ENCODE results near the gene IFT27. TPM values are rescaled to one million over a fixed set of nuclear protein-coding genes. Genes with fewer than 3 reads are reported as not detected.

The IFT27 gene
- total RNA-seq, 1 donor from 2014 or later = 31.2 TPM

DNA sequence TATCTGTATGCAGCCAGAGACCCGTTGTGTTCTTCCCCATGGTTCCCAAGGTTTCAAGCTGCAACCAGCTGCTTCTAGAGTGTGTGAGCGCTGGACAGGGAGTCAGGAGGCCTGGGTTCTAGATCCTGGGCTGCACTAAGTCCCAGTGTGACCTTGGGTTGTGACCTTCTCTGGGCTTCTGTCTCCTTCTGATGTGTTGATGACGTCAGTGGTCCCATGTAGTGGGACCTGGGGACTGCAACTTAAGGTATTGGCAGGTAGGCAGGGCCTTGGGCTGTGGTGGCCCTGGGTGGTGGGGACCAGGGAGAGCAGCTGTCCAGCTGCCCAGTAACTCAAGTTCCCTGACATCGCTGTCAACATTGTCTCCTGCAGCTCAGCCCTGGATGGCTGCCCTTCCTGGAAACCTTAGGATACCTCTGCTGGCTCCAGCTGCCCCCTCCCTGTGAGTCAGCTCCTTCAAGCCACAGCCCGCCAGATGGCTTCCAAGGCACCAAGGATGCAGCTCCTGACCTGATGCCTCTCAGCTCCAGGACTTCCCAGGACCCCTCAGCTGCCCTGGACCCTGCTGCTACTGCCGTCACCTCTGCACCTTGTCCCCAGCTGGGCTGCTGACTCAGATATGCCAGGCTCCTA is 42.2 kb upstream of the IFT27 start:
- H3K4me1 ChIP-seq = peaks cover 15% of the 10 kb centered on the region
- no peak overlapping the region for H3K27ac ChIP-seq (replicated peaks)
- intact Hi-C loops (cut with micrococcal nuclease) = no loop called here
- no peak for DNase-seq
- no peaks in the 10 kb centered on the region for H3K36me3 ChIP-seq
- no peaks in the 10 kb centered on the region for H3K9me3 ChIP-seq (replicated peaks)
- TF ChIP-seq CTCF (IDR thresholded peaks at IDR 0.05; ENCODE audit: borderline replicate concordance) = no peak
- no peak overlapping the region for H3K4me3 ChIP-seq
- peaks cover 100% of the 10 kb centered on the region for H3K27me3 ChIP-seq (ENCODE audit: low read depth)

GRCh38 chr22:36817525-36817848 is 41.6 kb upstream of the IFT27 start:
- no peaks in the 10 kb centered on the region for H3K9me3 ChIP-seq (replicated peaks)
- no peak overlapping the region for H3K27ac ChIP-seq (replicated peaks)
- H3K4me3 ChIP-seq = no peak overlapping the region
- peaks cover 13% of the 10 kb centered on the region for H3K4me1 ChIP-seq
- H3K36me3 ChIP-seq = no peaks in the 10 kb centered on the region
- peaks cover 100% of the 10 kb centered on the region for H3K27me3 ChIP-seq (ENCODE audit: low read depth)
- TF ChIP-seq CTCF (IDR thresholded peaks at IDR 0.05; ENCODE audit: borderline replicate concordance) = no peak
- intact Hi-C loops (cut with micrococcal nuclease) = no loop called here
- no peak for DNase-seq

- Histone ChIP-seq H3K27me3 (ENCODE audit: low read depth) (peaks cover 100% of the 10 kb centered on the region), H3K36me3 (no peaks in the 10 kb centered on the region), H3K27ac (replicated peaks) (no peak within 1 kb of the TSS), H3K4me3 (peak within 1 kb of the TSS; percentile 55), H3K9me3 (replicated peaks) (no peaks in the 10 kb centered on the region), H3K4me1 (peaks cover 13% of the 10 kb centered on the region)
- intact Hi-C loops (cut with micrococcal nuclease) = no loop called here
- no peak for TF ChIP-seq CTCF (IDR thresholded peaks at IDR 0.05; ENCODE audit: borderline replicate concordance)
- DNase-seq = peak; percentile 22
Observed at GRCh38 chr22:36816636-36817524, 41.0 kb upstream of the IFT27 start, which contains the start of gene PVALB. Gene PVALB (minus strand): TSS chr22:36817035. CDS start chr22:36817005, 30 bp downstream.

DNA sequence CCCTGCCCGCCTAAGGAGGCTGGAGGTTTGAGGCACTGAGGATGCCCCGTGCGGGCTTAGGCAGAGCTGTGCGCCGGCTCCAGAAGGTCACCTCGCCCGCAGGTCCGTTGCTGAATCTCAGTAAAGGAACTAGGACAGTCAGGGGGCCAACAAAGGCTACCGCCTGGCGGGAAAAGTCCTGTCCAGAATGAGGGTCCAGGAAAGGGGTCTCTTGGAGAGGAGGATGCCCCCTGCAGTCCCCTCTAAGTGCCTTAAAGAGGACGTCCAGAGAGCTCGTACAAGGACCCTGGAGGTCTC is 40.4 kb upstream of the IFT27 start:
- TF ChIP-seq CTCF (IDR thresholded peaks at IDR 0.05; ENCODE audit: borderline replicate concordance) = no peak
- Histone ChIP-seq H3K4me1 (peaks cover 13% of the 10 kb centered on the region), H3K36me3 (no peaks in the 10 kb centered on the region), H3K27ac (replicated peaks) (no peak overlapping the region), H3K9me3 (replicated peaks) (no peaks in the 10 kb centered on the region), H3K27me3 (ENCODE audit: low read depth) (peaks cover 100% of the 10 kb centered on the region), H3K4me3 (peak overlapping the region; percentile 55)
- no peak for DNase-seq
- intact Hi-C loops (cut with micrococcal nuclease) = no loop called here

DNA sequence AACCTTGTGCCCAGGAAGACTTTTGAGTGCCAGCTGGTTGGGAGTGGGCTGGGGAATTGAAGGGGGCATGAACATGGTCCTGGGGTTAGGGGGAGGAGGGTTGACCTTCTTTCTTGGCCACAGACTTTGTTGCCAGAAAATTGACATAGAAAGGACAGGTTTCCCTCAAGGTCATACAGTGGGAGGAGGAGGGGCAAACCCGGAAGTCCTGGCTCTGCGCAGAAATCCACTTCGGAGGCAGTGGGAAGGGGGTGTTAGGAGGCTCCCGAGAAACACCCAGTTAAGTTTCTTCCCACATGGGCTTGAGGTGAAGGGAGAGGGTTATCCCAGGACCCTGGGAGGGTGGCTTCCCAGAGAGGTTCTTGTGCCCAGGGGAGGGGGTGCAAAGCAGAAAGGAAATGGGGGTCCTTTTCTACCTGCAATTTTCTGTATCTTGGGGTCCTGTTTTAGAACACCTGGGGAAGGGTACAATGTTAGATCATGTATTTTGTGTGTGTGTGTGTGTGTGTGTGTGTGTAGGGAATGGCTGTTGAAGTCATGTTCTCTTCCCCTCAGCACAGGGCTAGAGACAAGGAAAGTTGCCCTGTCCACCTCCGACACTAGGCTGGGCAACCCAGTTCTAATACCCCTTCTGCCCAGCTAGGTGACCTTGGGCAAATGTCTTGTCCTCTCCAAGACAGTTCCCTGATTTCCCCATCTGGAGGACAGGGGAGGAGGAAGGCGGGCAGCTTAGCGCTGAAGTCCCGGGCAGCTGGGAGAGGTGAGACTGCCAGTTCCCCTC is 39.8 kb upstream of the IFT27 start:
- H3K27me3 ChIP-seq (ENCODE audit: low read depth) = peaks cover 99% of the 10 kb centered on the region

More for the DNA sequence above, 39.8 kb upstream of the IFT27 start:
- Histone ChIP-seq H3K4me1 (peaks cover 13% of the 10 kb centered on the region), H3K9me3 (replicated peaks) (no peaks in the 10 kb centered on the region), H3K4me3 (no peak overlapping the region), H3K36me3 (no peaks in the 10 kb centered on the region), H3K27ac (replicated peaks) (no peak overlapping the region)
- no peak for DNase-seq
- no peak for TF ChIP-seq CTCF (IDR thresholded peaks at IDR 0.05; ENCODE audit: borderline replicate concordance)
- intact Hi-C loops (cut with micrococcal nuclease) = no loop called here
